Nephron (organoid): Measurements from ENCODE around the gene NRXN2.

Experiments used
- H3K27ac Mint-ChIP-seq, 3 experiments: 2 replicates each; pipeline ENCODE4 v1.8.0; 2020; ENCODE audit warnings: mixed read lengths in 3 of 3, mild to moderate bottlenecking in 2 of 3, moderate library complexity in 1 of 3
- H3K27me3 Mint-ChIP-seq: 2 replicates; pipeline ENCODE4 v1.8.0; 2021; ENCODE audit warnings: low read depth, mild to moderate bottlenecking, moderate library complexity, mixed read lengths
- H3K36me3 Mint-ChIP-seq: 2 replicates; pipeline ENCODE4 v1.8.0; 2020; ENCODE audit warnings: low read depth, mixed read lengths
- H3K4me1 Mint-ChIP-seq: 2 replicates; pipeline ENCODE4 v1.8.0; 2020; ENCODE audit warnings: mixed read lengths
- H3K4me3 Mint-ChIP-seq, 3 experiments: 2 replicates each; pipeline ENCODE4 v1.8.0; 2020; ENCODE audit warnings: mild to moderate bottlenecking in 3 of 3, mixed read lengths in 3 of 3, moderate library complexity in 2 of 3
- H3K9me3 Mint-ChIP-seq: 2 replicates; pipeline ENCODE4 v1.8.0; 2020; ENCODE audit warnings: mixed read lengths
- CTCF ChIP-seq, 3 experiments: fragments of 200-600 bp; sonication (generic); IDR thresholded peaks; one replicate each; pipeline ENCODE4 v1.5.0; 2021; ENCODE audit warnings: antibody characterized with exemption in 3 of 3; ENCODE audit not compliant: unreplicated experiment in 3 of 3

The NRXN2 gene

DNA sequence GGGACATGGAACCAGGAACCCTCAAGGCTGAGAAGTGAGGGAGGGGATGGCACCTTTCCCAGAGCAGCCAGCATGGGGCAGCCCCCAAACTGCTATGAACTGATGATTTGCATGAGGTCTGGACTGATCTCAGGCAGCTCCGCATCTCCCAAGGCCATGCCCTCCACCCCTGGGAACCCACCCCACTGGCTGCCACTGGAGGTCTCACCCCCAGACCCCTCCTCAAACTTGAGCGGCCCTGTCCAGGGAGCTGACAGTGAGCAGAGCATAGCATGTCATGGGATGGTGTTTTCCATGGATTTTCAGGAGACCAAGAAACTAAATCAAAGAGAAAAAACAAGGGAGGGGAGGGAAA lies 46.8 kb downstream of the NRXN2 start:
- no peaks in the 10 kb centered on the region for H3K36me3 Mint-ChIP-seq
- no peaks in the 10 kb centered on the region for H3K9me3 Mint-ChIP-seq
- TF ChIP-seq CTCF (IDR thresholded peaks at IDR 0.05; ENCODE audit: unreplicated experiment in 3 of 3), result no peak
- H3K27ac Mint-ChIP-seq, result no peak overlapping the region
- H3K27me3 Mint-ChIP-seq, result peaks cover 34% of the 10 kb centered on the region
- no peak overlapping the region for H3K4me3 Mint-ChIP-seq
- peaks cover 17% of the 10 kb centered on the region for H3K4me1 Mint-ChIP-seq

DNA sequence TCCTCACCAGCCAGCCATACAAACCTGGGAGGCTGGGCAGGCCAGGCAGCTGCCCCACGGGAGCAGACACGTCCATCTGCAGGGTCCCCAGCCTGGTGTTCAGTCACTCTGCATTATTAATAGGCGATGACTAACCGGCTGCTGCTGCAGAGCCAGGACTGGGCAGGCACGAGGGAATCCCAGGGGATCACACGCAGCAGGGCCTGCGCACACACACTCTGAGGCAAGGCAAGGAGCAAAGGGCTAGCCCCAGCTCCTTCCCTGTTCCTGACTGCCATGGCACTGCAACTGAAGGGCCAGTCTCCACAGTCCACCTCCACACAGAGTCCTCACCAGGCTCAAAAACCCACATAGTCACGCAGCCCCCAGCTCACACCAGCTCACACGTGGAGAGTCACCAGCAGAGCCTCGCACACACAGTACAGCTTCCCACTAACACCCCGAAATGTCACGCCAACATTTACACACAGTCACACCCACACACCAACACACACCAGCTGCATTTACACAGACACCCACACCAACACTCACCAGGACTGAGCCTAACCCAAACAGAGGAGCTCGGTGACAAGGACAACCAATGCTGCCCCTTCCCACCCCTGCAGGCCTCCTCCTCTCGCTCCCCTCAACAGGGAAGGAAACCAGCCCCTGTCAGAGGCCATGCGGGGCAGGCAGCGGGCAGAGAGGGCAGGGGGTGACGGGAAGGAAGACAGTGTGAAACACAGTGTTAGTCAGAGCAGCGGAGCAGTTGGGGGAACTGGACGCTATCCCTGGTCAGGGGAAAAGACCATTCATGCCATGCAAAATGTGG lies 47.3 kb downstream of the NRXN2 start:
- H3K4me1 Mint-ChIP-seq, result peaks cover 17% of the 10 kb centered on the region
- TF ChIP-seq CTCF (IDR thresholded peaks at IDR 0.05; ENCODE audit: unreplicated experiment in 3 of 3), result no peak
- no peak overlapping the region for H3K4me3 Mint-ChIP-seq
- no peaks in the 10 kb centered on the region for H3K9me3 Mint-ChIP-seq
- peaks cover 38% of the 10 kb centered on the region for H3K27me3 Mint-ChIP-seq
- H3K27ac Mint-ChIP-seq, result peak overlapping the region in 1 of 3 experiments; percentile 48
- no peaks in the 10 kb centered on the region for H3K36me3 Mint-ChIP-seq

DNA sequence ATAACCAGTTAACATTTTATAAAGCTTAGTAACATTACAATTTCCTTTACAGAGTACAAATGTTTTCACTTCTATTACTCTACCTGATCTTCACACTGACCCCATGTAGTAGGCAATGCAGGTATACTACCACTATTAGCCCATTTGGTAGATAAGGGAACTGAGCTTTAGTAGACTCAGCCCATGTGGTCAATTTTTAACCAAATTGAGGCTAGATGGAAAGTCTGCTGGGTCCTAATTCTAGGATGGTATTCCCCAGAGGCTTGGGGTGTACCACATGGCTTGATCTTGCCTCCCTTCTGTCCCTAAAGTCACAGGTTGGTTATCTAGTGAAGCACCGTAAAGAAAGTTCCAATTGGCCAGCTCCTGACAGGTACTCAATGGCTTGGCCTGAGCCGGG lies 48.2 kb downstream of the NRXN2 start:
- Mint-ChIP-seq H3K4me3 (no peak overlapping the region), H3K27me3 (peaks cover 29% of the 10 kb centered on the region), H3K9me3 (no peaks in the 10 kb centered on the region), H3K4me1 (peaks cover 17% of the 10 kb centered on the region), H3K27ac (no peak overlapping the region), H3K36me3 (no peaks in the 10 kb centered on the region)
- TF ChIP-seq CTCF (IDR thresholded peaks at IDR 0.05; ENCODE audit: unreplicated experiment in 3 of 3), result no peak

GRCh38 chr11:64673279-64673678 lies 49.7 kb downstream of the NRXN2 start:
- H3K27ac Mint-ChIP-seq, result no peak overlapping the region
- H3K4me3 Mint-ChIP-seq, result no peak overlapping the region
- no peaks in the 10 kb centered on the region for H3K9me3 Mint-ChIP-seq
- peaks cover 17% of the 10 kb centered on the region for H3K4me1 Mint-ChIP-seq
- H3K27me3 Mint-ChIP-seq, result peaks cover 24% of the 10 kb centered on the region
- no peak for TF ChIP-seq CTCF (IDR thresholded peaks at IDR 0.05; ENCODE audit: unreplicated experiment in 3 of 3)
- H3K36me3 Mint-ChIP-seq, result no peaks in the 10 kb centered on the region

GRCh38 chr11:64672875-64673274 lies 50.1 kb downstream of the NRXN2 start:
- Mint-ChIP-seq H3K36me3 (no peaks in the 10 kb centered on the region), H3K4me3 (no peak overlapping the region), H3K4me1 (peaks cover 17% of the 10 kb centered on the region), H3K27me3 (peaks cover 25% of the 10 kb centered on the region), H3K9me3 (no peaks in the 10 kb centered on the region), H3K27ac (no peak overlapping the region)
- no peak for TF ChIP-seq CTCF (IDR thresholded peaks at IDR 0.05; ENCODE audit: unreplicated experiment in 3 of 3)

DNA sequence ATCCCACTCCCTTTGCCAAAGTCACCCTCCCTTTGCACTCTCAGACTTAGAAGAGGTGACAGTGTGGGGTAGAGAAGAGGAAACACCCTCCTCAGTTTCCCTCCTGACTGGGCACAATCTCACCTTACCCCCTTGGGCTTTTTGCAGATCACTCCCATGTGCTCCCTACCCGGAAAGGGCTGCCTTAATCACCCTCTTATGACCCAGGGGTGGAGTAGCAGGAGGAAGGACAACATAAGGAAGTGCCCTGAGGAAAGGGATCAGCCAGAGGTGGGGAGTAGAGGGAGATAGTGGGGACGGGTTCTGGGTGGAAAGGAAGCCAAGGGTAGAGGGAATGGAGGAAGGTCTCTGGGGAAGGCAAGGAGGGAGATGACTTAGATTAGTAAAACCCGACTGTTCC lies 52.0 kb downstream of the NRXN2 start:
- Mint-ChIP-seq H3K27me3 (peaks cover 16% of the 10 kb centered on the region), H3K9me3 (no peaks in the 10 kb centered on the region), H3K36me3 (peaks cover 3% of the 10 kb centered on the region), H3K27ac (no peak overlapping the region), H3K4me3 (no peak overlapping the region), H3K4me1 (peaks cover 17% of the 10 kb centered on the region)
- TF ChIP-seq CTCF (IDR thresholded peaks at IDR 0.05; ENCODE audit: unreplicated experiment in 3 of 3), result no peak
